ENCODE measurements around the gene HLA-DMB. TPM values are rescaled to one million over a fixed set of nuclear protein-coding genes. Genes with fewer than 3 reads are reported as not detected.

The HLA-DMB gene
- total and polyA plus RNA-seq, 2 donors (not counting 3 experiments of a cell fraction or from before 2014, with no cell fraction given): 0.75 TPM; not detected in 1

DNA sequence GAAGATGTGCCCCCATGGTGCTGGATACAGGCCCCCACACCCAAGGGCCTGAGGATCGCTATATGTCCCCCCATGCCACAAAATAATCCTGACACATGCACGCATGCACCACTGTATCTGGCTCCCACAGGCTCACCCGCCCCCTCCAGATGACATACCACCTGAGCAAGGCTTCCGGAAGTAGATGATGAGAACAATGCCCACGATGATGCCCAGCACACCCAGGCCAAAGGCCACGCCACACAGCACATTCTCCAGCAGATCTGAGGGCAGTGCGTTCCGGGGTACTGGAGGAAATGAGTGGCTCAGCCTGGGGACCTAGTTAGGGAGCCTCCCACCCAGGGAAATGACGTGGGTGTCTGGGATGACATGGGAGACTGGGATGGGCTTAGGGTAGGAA, 8.3 kb upstream of the HLA-DMB start:
- Histone ChIP-seq H4K20me1 (replicated peaks; ENCODE audit: control insufficient read depth, extremely low read depth, insufficient read depth, low read length) (no peaks in the 10 kb centered on the region), H3K4me2 (ENCODE audit: insufficient read depth, low read length) (no peak overlapping the region), H3K9me1 (replicated peaks; ENCODE audit: control insufficient read depth, extremely low read depth, insufficient read depth, low read length) (no peaks in the 10 kb centered on the region), H3K27me3 (ENCODE audit: control insufficient read depth in 2 of 2, insufficient read depth in 2 of 2, low read length in 2 of 2) (peaks cover 5 to 21% of the 10 kb centered on the region in 2 experiments), H3K4me1 (ENCODE audit: control insufficient read depth, extremely low read depth, insufficient read depth, low read length) (no peaks in the 10 kb centered on the region), H3K36me3 (ENCODE audit: control insufficient read depth in 2 of 2, extremely low read depth in 1 of 2, insufficient read depth in 2 of 2, low read length in 2 of 2) (no peaks in the 10 kb centered on the region), H3K4me3 (replicated peaks in 1 of 3; ENCODE audit: insufficient read depth in 1 of 3, low read depth in 1 of 3, low read length in 3 of 3) (no peak overlapping the region), H3K9ac (replicated peaks; ENCODE audit: extremely low read depth, insufficient read depth, low read length) (no peak overlapping the region), H2AFZ (ENCODE audit: low read depth, low read length) (no peak overlapping the region), H3K79me2 (ENCODE audit: control insufficient read depth, insufficient read depth, low read length) (no peaks in the 10 kb centered on the region), H3K9me3 (replicated peaks; ENCODE audit: control insufficient read depth, insufficient read depth, low read length) (no peaks in the 10 kb centered on the region), H3K27ac (ENCODE audit: insufficient read depth, low read depth, low read length) (no peak overlapping the region)
- FAIRE-seq (no peak), DNase-seq (ENCODE audit: low read depth, low spot score) (no peak)
- dilution Hi-C loops (cut with MboI; ENCODE audit: extremely low pct_ligation_motif_present, low sequenced_read_pairs): no loop called here
- TF ChIP-seq EZH2 (IDR thresholded peaks at IDR 0.05; ENCODE audit: borderline replicate concordance, low read depth, low read length, severe bottlenecking): no peak
- TF ChIP-seq, protein P1, sequence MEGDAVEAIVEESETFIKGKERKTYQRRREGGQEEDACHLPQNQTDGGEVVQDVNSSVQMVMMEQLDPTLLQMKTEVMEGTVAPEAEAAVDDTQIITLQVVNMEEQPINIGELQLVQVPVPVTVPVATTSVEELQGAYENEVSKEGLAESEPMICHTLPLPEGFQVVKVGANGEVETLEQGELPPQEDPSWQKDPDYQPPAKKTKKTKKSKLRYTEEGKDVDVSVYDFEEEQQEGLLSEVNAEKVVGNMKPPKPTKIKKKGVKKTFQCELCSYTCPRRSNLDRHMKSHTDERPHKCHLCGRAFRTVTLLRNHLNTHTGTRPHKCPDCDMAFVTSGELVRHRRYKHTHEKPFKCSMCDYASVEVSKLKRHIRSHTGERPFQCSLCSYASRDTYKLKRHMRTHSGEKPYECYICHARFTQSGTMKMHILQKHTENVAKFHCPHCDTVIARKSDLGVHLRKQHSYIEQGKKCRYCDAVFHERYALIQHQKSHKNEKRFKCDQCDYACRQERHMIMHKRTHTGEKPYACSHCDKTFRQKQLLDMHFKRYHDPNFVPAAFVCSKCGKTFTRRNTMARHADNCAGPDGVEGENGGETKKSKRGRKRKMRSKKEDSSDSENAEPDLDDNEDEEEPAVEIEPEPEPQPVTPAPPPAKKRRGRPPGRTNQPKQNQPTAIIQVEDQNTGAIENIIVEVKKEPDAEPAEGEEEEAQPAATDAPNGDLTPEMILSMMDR (IDR thresholded peaks at IDR 0.05; ENCODE audit: extremely low read depth in 1 of 2, insufficient read depth in 1 of 2, low read depth in 1 of 2, low read length in 2 of 2): no peak
- no peak for TF ChIP-seq POLR2AphosphoS5 (IDR thresholded peaks at IDR 0.05; ENCODE audit: insufficient read depth, low read depth, low read length)
- TF ChIP-seq FOS (IDR thresholded peaks at IDR 0.05; ENCODE audit: borderline replicate concordance, insufficient read depth, low read length): no peak
- TF ChIP-seq, protein P2, sequence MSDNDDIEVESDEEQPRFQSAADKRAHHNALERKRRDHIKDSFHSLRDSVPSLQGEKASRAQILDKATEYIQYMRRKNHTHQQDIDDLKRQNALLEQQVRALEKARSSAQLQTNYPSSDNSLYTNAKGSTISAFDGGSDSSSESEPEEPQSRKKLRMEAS (IDR thresholded peaks at IDR 0.05; ENCODE audit: insufficient read depth, insufficient read length): no peak
- TF ChIP-seq GATA2 (IDR thresholded peaks at IDR 0.05; ENCODE audit: insufficient read depth, insufficient read length, low read depth, low read length): no peak
- no peak for TF ChIP-seq POLR2A (IDR thresholded peaks at IDR 0.05; ENCODE audit: low read depth, low read length)
- no peak for TF ChIP-seq JUN (IDR thresholded peaks at IDR 0.05; ENCODE audit: borderline replicate concordance, insufficient read depth, insufficient read length, low read depth)
- no peak for TF ChIP-seq MYC (IDR thresholded peaks at IDR 0.05; ENCODE audit: low read depth, low read length)
- POLR2A ChIA-PET: no interaction called here
- CTCF ChIA-PET: interaction anchor here (1.0 to 2.6 kb wide), 2 partner anchors 15 to 55 kb away, joined by 3 to 59 read pairs; no protein-coding TSS in a partner anchor
- intact Hi-C loops (cut with micrococcal nuclease): no loop called here
- no TSS peak for BruUV-seq (replicated peaks)
